GM19043 (cell line): ENCODE measurements around the gene CBY3.
"Not testable (repeated sequence)": the region's sequence is repeated elsewhere in the genome, so short reads cannot be mapped to it uniquely, and the experiment has no call there.

Experiments used
- ATAC-seq: cut with Tn5 transposase; IDR thresholded peaks from one replicate; pipeline ENCODE4 v1.9.1; 2021; ENCODE audit warnings: low read depth; ENCODE audit not compliant: unreplicated experiment

CBY3 gene

GRCh38 chr5:179680780-179681401, at the start of gene CBY3:
CBY3 (minus strand) TSS chr5:179681034; CDS start chr5:179680918, 116 bp downstream.
- no peak for ATAC-seq

GRCh38 chr5:179730356-179730755, 49.5 kb upstream of the CBY3 start:
- no peak for ATAC-seq

- ATAC-seq = no peak
Measured at GRCh38 chr5:179729727-179730126, 48.9 kb upstream of the CBY3 start.

GRCh38 chr5:179729303-179729702, 48.5 kb upstream of the CBY3 start:
- ATAC-seq = no peak

- ATAC-seq = no peak
Measured at GRCh38 chr5:179727106-179727505, 46.3 kb upstream of the CBY3 start.

GRCh38 chr5:179724163-179724562, 43.3 kb upstream of the CBY3 start:
- ATAC-seq = no peak

- no peak for ATAC-seq
Measured at GRCh38 chr5:179720222-179720621, 39.4 kb upstream of the CBY3 start.

GRCh38 chr5:179716286-179716685, 35.5 kb upstream of the CBY3 start:
- no peak for ATAC-seq

GRCh38 chr5:179700401-179700918, 19.6 kb upstream of the CBY3 start:
- ATAC-seq = no peak

- ATAC-seq = no peak
Measured at GRCh38 chr5:179699616-179700237, 18.9 kb upstream of the CBY3 start.

GRCh38 chr5:179698935-179699615, 18.2 kb upstream of the CBY3 start, which contains the start of gene CANX:
CANX (plus strand) TSS chr5:179698967; CDS start chr5:179705682, 6,715 bp downstream.
- no peak for ATAC-seq

GRCh38 chr5:179697993-179698934, 17.4 kb upstream of the CBY3 start:
- peak; percentile 82 for ATAC-seq

- ATAC-seq = not testable (repeated sequence)
Measured at GRCh38 chr5:179697543-179697942, 16.7 kb upstream of the CBY3 start.

GRCh38 chr5:179697108-179697507, 16.3 kb upstream of the CBY3 start:
- no peak for ATAC-seq

- no peak for ATAC-seq
Measured at GRCh38 chr5:179696603-179697002, 15.8 kb upstream of the CBY3 start.

- ATAC-seq = no peak
Measured at GRCh38 chr5:179694561-179694960, 13.7 kb upstream of the CBY3 start.

- ATAC-seq = not testable (repeated sequence)
Measured at GRCh38 chr5:179689212-179689611, 8.4 kb upstream of the CBY3 start.

- ATAC-seq = no peak
Measured at GRCh38 chr5:179680014-179680779, 637 bp downstream of the CBY3 start.

GRCh38 chr5:179679014-179679674, 1.7 kb downstream of the CBY3 start:
- peak; percentile 23 for ATAC-seq
